IPS-11a (cell line): ENCODE data around the gene RABGAP1.

ENCODE experiments used
- H3K4me3 ChIP-seq: one replicate; pipeline ENCODE4 v1.5.1; 2013; ENCODE audit warnings: low read depth, low read length, control low read depth

Gene RABGAP1

DNA sequence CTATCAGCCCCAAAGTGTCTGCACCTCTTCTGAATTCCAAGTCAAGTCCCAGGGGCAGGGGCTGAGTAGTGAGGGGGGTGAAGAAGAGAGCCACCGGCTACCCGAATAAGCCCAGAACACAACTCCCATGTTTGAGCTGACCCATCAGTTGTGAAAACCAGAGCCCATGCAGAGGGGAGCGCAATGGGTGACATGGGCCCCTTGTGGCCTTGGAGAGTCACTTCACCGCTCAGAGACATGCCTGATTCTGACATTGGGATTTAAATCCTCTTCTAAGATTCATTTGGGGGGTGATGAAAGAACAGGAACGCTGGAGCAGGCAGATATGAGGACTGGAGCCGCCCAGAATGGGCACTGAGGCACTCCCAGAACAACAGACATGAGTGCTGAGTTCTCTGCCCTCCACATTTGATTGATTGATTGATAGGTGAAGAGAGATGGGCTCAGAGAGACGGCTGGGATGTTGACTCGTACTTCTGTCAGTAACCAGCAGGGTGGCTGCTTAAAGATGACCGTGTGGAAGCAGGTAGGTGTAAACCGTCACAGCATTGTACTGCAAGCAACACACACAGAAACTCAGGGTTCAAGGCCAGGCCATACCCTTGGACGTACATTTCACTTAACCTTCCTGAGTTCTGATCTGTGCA is 166.9 kb downstream of the RABGAP1 start:
- no peak overlapping the region for H3K4me3 ChIP-seq

DNA sequence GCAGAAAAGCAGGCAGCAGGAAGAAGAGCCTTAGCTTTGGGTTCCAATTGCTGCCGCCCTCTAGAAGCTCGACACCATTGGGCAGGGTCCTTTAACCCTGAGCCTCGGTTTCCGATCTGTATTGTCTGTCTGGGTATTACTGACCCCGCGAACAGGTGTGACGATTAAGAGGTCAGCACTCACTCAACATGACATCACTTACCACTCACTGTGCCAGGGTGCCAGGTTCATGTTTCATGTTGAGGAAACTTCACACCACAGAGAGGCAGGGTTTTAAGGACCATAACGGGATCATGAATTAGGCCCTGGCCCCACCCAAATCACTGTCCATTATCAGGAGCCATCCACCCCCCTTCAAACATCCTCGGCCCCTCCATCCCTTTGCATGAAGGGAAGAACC is 168.2 kb downstream of the RABGAP1 start:
- H3K4me3 ChIP-seq, result no peak overlapping the region

DNA sequence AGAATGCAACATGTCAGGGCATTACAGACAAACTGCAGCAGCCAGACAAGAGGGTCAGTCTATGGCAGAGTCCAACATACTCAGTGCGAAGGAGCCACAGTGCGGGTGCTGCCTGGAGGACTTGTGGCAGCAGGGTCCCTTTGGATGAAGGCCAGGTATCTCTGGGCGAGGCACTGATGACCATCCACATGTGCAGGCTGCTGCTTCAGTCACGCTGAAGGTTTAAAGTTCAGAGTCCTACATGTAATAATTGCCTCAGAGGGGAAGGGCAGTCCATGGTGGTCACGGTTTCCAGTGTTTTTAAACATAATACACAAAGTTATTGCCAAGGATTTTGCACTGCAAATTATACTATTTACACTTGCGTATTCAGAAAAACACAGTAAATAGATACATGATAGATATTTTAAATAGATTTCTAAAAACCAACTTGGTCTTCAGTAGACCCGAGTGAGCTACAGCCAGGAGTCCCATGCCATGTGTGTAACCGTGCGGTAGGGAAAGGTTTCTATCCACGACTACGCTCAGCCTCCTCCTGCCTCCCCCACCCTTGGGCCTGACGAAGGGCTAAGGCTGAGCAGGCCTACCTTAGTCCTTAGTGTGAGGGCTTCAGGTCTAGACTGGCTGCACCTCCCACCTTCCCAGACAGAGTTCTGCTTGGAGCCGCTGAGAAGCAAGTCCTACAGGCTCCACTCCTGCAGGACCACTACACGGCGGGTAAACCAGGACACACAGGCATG is 168.9 kb downstream of the RABGAP1 start:
- H3K4me3 ChIP-seq, result no peak overlapping the region

DNA sequence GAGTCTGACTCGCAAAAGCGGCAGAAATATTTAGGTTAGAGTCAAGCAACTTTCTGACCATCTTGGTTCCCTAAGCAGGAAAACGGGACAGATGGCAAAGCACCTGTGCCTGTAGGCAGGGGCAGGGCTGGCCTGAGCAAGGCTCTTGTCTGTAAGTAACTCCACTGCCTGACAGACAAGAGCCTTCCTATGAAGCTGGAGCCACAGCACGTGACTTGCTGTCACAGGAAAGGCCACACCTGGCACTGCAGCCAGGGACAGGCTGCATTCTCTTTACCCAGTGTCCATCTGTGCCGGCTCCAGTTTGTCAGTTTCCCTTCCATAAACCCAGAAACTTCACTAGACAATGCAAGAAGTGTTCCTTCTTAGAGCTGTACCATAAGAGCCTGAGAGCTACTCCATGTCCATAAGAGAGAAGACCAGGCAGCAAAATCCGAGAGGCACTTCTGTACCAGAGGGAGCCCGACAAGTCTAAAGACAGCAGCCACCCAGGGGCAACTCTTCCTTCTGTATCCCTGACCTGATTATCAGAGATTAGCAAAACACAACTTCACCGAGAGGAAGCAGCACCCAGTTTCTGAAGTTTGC is 170.7 kb downstream of the RABGAP1 start:
- H3K4me3 ChIP-seq, result no peak overlapping the region

DNA sequence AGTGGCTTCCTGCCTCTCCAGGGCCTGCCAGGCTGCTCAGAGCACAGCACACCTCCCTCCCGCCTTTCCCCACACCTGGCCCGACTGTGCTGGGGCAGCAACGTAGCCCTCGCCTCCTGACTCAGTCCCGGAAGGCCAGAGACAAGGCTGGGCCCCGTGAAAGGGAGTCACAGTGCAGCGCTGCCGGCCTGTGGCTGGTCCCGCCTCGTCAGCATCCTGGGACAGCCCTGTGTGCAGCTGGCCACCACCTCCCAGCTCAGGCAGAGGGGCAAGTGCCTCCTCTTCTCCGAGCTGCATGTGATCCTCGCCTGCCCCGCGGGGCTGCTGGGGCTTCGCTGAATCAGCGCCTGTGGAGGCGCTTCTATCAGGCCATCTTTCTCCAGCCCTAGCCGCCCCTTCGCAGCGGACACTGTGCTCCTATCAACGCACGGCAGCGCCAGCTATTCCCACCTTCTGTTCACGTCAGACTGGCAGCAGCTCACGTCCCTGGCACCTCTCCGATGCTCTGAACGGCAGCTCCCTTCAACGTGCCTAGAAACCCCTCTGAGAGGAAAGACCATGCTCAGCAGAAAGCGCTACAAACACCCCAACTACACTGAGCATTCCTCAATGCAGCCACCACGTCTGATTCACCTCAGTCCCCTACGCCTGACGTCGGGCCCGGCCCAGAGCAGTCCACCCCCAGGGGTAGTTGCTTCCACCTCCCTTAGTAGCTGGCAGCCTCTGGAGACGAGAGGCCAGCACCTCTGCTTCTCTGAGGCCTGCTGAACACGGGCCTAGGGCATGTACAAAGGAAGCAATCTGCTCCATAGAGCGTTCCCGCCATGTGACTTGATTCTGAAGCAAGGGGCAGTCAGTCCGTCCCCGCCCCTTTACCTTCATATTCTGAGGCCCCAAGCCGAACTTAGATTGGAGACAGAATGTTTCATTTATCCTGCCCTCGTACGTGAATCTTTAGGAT is 171.5 kb downstream of the RABGAP1 start:
- H3K4me3 ChIP-seq, result no peak overlapping the region

DNA sequence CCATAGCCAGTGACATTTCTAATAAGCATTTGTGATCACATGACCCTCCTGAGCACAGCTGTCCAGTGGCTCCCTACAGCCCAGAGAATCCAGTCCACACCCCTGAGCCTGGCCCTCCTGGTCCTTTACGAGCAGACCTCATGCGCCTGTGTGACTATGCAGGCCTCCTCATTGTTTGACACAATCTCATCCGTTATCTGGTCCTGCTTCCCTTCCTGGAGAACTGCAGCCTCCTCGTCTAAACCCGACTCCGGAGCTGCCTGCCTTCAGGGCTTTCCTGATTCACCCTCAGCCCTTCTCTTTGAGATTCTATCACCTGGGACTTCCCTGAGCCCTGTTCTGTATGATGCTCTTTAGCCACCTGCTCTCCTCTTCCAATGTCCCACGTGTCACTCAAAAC is 172.4 kb downstream of the RABGAP1 start:
- no peak overlapping the region for H3K4me3 ChIP-seq

DNA sequence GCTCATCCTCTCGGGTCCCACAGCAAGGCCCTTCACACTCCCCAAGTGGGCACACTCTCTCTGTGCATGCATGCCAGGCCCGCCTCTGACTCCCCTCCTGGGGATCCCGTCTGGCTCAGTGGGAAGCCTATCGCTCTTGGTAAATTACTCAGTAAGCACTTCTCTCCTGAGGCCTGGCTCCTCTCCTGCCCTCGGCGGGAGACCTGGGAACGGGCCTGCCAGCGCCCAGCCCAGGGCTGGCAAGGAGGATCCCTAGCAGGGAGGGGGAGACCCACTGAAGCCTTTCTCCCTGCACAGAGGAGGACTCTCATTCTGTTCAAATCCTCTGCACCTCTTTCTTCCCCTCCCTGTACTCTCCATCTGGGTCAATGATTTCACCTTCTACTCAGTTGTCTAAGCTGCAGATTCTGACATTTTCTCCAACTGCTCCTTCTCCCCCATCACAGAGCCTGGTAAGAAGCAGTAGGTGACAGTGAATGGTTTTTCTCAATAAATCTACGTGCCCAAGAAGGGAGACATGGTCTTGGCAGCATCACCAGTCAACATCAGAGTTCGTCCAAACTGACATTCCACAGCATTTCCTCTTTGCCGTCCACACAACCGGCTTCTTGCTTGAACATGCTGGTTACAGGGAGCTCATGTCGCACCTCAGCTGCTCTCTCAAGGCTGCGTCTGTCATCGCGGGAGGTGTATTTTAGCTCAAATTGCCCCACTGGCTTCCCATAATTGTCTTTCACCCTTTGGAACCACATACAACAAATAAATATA is 174.5 kb downstream of the RABGAP1 start:
- no peak overlapping the region for H3K4me3 ChIP-seq

DNA sequence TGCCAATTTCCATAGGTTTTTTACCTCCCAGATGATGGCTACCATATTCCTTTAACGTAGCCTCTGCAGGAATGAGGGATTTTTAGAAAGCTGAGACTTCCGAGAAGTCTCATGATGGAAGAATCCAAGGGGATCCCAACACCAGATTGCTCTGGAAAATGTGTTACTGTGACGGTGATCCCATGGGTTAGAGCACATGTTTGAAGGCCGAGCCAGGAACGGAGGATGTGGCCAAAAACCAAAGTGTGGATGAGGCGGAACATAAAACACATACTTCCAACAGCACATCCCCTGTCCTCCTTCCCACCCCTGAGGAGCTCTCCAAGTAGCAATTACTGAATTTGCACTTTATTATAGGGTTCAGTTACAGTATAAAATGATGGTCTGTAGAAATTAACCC is 175.2 kb downstream of the RABGAP1 start:
- no peak overlapping the region for H3K4me3 ChIP-seq

DNA sequence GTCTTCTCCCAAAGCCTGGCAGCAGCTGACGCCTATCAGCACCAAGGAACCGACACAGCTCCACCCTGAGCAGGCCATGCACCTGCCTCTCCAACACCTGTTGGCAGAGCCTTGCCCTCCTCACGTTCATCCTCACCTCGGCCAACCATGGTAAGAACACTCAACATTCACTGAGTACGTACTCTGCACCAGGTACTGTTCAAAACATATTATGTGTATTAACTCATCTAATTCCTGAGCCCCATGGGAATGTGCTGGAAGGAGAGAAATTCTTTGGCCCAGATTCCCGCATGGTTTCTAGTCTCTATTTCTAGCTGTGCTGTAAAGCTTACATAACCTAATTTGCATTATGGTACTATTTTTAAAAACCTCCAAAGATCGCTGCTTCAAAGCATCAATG is 178.7 kb downstream of the RABGAP1 start:
- no peak overlapping the region for H3K4me3 ChIP-seq

DNA sequence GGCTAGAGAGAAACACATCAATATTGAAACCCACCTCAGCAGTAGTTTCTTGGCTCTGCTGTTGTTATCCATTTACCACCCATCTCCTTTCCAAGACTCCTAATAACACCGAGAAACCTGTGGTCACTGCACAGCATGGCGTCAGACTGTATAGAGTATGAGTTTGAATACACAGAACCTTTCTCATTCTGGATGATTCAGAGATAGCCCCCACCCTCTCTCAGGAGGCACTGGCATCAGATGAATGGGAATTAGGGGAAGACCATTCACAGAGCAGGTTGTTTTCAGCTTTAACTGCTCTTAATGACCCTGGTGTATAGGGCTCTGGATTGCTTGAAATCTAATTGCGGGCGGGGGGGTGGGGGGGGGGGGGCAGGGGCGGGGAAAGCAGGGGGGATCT is 179.3 kb downstream of the RABGAP1 start:
- H3K4me3 ChIP-seq, result no peak overlapping the region

DNA sequence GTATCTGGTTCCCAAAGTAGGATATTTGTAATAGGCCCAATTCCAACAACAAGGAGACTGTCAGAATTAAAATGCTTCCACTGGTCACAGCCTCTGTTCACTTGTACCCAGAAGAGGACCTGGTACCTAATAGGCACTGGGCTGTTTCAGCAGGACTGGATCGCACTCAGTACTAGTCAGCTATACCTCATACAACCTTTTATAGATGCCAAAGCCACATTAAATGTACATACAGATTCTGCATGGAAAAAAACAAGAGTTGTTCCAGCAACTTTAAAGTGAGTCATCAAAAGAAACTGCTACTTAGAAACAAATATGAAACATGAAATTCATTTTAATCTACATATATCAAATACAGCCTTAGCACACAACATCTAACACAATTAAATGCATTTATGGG is 180.1 kb downstream of the RABGAP1 start:
- H3K4me3 ChIP-seq, result no peak overlapping the region

DNA sequence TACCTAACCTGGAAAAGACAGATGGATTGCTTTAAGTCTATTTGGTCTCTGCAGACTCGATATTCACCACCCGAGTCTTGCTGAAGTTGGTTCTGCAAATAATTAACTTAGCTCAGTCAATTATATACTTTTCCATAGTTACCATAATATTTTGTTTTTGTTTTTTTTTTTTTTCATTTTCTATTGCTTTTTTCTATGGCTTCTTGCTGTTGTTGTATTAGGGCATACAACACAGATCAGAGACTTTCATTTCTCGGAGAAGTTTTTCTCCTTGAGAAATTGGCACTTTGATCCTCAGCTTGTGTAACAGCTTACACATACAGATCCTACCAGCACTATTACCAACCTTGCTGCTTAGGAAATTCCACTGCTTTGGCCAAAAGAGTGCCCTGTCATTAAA is 180.6 kb downstream of the RABGAP1 start:
- H3K4me3 ChIP-seq, result no peak overlapping the region

DNA sequence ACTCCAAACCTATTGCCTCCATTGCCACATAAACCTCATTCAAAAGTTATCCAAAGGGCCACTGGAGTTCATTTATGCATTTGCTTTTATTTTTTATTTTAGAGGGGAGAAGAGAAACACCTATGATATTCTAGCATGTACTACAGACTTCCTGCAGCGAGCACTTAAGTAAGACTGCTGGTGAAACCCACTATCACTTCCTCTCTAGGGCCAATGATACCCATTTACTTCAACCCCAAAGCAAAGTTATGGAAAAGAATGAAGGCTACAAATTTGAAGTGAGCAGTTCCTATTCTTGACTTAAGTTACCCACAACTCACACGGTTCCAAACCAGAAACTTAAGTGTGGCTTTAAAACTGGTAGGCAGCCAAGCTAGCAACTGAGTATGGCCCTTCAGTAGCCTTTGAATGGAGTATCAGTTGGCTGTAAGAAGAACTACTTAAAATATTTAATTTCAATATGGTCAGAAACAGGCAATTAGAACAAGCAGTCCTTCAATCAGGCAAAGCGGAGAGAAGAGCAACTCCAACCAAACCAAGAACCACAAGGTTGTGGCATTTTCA is 186.8 kb downstream of the RABGAP1 start:
- no peak overlapping the region for H3K4me3 ChIP-seq

DNA sequence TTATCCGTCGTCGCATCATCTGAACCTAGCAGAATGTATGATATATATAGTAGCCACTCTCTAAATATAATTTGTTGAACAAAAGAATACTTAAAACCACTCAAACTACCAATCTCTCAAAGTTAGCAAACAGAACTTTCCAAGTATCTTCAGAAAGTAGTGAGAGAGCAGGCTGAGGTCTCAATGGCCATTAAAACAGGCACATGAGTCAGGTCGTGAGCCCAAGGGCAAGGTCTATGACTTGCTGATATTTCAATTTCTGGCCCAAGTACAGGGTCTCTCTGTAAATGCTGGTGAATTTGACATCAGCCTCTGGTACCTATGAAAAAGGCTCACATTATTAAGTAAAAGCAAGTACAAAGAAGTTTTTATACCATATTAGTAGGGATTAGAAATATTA is 187.8 kb downstream of the RABGAP1 start:
- no peak overlapping the region for H3K4me3 ChIP-seq

DNA sequence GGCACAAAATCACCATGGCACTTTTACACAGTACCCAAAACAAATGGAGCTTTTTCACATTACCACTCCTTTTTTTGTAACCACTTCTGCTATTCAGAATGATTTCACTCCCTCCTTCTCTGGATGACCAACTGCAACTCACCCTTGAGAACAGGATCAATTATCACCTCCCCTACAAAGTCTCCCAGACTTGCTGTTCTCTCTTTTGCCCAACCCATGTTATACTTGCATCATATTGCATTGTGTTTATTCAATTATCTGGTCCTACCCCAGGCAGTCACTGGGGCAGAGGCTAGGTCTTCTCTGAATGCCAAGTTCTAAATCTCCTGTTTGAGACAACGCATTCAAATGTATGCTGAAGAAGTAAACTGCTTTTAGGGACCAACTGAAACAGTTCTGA is 188.6 kb downstream of the RABGAP1 start:
- H3K4me3 ChIP-seq, result no peak overlapping the region

DNA sequence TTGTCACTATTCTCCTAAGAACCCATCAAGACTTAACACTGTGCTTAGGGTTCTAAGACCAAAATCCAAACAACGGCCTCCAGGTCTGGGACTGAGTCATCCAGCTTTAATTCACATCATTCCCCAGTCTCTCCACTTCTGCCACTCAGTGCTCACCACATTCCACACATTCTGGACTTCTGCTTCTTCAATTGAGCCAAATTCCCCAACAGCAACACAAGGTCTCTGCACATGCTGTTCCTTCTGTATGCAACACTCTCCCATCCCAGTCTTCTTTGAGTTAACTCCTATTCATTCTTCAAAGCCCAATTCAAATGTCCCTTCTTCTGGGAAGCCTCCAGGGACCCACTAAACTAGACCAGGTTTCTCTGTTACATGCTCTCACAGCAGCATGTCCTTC is 190.4 kb downstream of the RABGAP1 start:
- no peak overlapping the region for H3K4me3 ChIP-seq

DNA sequence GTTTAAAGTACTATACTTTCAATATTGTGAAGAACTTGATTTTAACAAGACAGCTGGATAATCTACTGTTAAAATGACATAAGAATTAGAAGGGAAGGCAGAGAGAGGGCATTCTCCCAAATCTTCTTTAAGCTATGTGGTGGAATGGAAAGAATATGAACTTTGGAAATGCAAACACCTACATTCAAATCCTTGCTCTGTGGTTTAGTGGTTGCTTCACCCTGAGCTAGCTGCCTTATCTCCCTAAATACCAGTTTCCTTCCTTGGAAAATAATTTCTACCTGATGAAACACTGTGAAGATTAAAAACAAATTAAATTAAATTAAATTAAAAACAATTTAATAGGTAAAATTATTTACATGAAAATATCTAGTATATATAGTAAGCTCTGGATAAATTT is 191.2 kb downstream of the RABGAP1 start:
- H3K4me3 ChIP-seq, result no peak overlapping the region

DNA sequence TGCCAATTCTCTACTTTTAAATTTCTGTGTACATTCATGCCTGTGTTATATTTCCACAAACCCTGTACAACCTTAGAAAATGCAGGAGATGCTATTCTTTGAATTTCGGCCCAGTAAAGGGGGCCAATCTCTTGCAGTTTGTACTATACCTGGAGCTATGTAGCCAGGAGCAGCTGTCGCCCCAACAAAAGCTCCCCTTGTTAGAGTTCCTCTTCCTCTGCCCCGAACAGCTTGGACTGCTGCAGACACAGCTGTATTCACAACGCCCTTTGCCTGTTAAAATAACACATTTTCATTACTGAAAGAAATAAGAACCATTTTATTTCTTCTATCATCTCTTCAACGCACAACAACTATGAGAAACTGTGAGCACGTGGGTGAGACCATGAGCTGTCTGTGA is 191.9 kb downstream of the RABGAP1 start:
- no peak overlapping the region for H3K4me3 ChIP-seq

DNA sequence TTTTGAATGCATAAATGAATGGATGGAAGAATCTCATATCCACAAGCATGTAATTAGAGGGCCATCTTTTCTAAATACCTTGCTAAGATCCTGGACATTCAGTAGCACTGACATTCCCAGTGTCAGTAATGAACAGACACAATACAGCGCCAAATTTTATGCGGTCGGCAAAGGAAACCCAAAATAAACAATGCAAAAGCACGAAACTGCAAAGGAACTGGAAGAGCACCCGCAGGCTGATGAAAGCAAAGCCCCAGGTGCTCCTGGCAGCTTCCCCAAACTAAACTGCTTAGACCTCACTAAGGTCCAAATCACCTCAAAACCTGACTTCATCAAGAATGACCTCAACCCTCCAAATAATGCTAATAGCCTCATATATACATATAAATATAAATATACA is 194.6 kb downstream of the RABGAP1 start:
- H3K4me3 ChIP-seq, result no peak overlapping the region

DNA sequence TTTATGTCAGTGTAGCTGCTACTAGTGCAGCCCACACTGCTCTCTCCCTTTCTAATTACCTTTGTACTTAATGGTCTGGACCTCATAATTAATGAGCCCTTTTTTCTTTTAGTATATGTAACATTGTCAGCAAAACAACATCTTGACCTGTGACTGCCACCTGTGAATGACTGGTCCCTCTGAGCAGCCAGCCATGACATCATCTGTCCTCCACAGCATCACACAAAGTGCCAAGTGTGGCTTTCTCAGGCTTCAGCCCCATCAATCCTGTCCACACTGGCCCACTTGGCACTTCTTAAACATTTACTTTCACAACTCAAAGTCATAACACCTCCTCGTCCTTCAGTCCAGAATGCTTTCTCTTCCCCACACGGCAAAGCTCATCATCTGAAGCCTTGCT is 197.3 kb downstream of the RABGAP1 start:
- H3K4me3 ChIP-seq, result no peak overlapping the region
